Uterus (tissue), 4 donors: ENCODE data around the gene ADAMTS2. TPM values are rescaled to one million over a fixed set of nuclear protein-coding genes. Genes with fewer than 3 reads are reported as not detected.

Experiments
- DNase-seq, 2 donors: peaks; one replicate each; pipeline ENCODE4 v3.0.0-alpha.2; 2019 to 2020
- H3K27ac ChIP-seq, 2 donors: fragments of 200-600 bp; sonication (generic); 1 replicate in 1 of 2; 2 replicates in 1 of 2; pipeline ENCODE4 v1.5.1; 2016 to 2018
- H3K27me3 ChIP-seq, 2 donors: fragments of 200-600 bp; sonication (generic); one replicate each; pipeline ENCODE4 v1.5.1; 2018 to 2019; ENCODE audit warnings: control low read depth in 1 of 2
- H3K36me3 ChIP-seq, 2 donors: fragments of 200-600 bp; sonication (generic); one replicate each; pipeline ENCODE4 v1.5.1; 2019; ENCODE audit warnings: control low read depth in 1 of 2
- H3K4me1 ChIP-seq, 2 donors: fragments of 200-600 bp; sonication (generic); one replicate each; pipeline ENCODE4 v1.5.1; 2018 to 2019; ENCODE audit warnings: control low read depth in 1 of 2
- H3K4me3 ChIP-seq, 2 donors: fragments of 200-600 bp; sonication (generic); 1 replicate in 1 of 2; 2 replicates in 1 of 2; pipeline ENCODE4 v1.5.1; 2018 to 2019; ENCODE audit warnings: mild to moderate bottlenecking in 1 of 2
- H3K9me3 ChIP-seq, 2 donors: fragments of 200-600 bp; sonication (generic); one replicate each; pipeline ENCODE4 v1.5.1; 2019; ENCODE audit warnings: control low read depth in 1 of 2
- CTCF ChIP-seq, 4 experiments: fragments of 200-600 bp in 2 of 4; fragments of 450-650 bp in 2 of 4; sonication (generic) in 2 of 4; IDR thresholded peaks; one replicate each; pipeline ENCODE4 v1.5.1; 2016 to 2019; ENCODE audit warnings: antibody characterized with exemption in 4 of 4, mild to moderate bottlenecking in 2 of 4, moderate library complexity in 1 of 4
- POLR2A ChIP-seq, 2 donors: fragments of 450-650 bp; IDR thresholded peaks; one replicate each; pipeline ENCODE4 v1.6.1; 2016; ENCODE audit warnings: antibody characterized with exemption in 2 of 2, mild to moderate bottlenecking in 1 of 2, moderate library complexity in 1 of 2
- intact Hi-C: fragments of 100-400 bp; cut with DNase I; formaldehyde crosslinking; loops from one replicate; pipeline ENCODE4 v1.15.1; 2023; ENCODE audit warnings: low total_unique reads
- total RNA-seq, 4 donors: library from RNA; depleted of rRNA in 3 of 4; stranded (reverse); fragments of >200 nt in 3 of 4; gene quantifications; one replicate each; pipeline versions ENCODE4 v1.1.0 to v1.2.4, GENCODE V29; 2014 to 2023
- donor health status: DM: yes; HTN: yes; CAD: no.

Gene ADAMTS2
- total RNA-seq, 4 donors from 2014 or later: 4.1 to 97.1 (median 40.3) TPM

GRCh38 chr5:179315356-179315890 is 29.8 kb downstream of the ADAMTS2 start:
- Histone ChIP-seq H3K36me3 (no peaks in the 10 kb centered on the region), H3K27ac (peak overlapping the region; percentile 79 to 84), H3K27me3 (no peaks in the 10 kb centered on the region), H3K4me3 (no peak overlapping the region), H3K4me1 (peaks cover 0 to 9% of the 10 kb centered on the region in 2 donors), H3K9me3 (no peaks in the 10 kb centered on the region)
- intact Hi-C loops: no loop called here
- no peak for DNase-seq
- TF ChIP-seq POLR2A (IDR thresholded peaks at IDR 0.05) (no peak), CTCF (IDR thresholded peaks at IDR 0.05) (no peak)

GRCh38 chr5:179314606-179315355 is 30.5 kb downstream of the ADAMTS2 start:
- TF ChIP-seq POLR2A (IDR thresholded peaks at IDR 0.05): no peak
- no peak for TF ChIP-seq CTCF (IDR thresholded peaks at IDR 0.05)
- Histone ChIP-seq H3K36me3 (no peaks in the 10 kb centered on the region), H3K27ac (peak overlapping the region; percentile 79 to 84), H3K4me1 (peaks cover 0 to 9% of the 10 kb centered on the region in 2 donors), H3K27me3 (no peaks in the 10 kb centered on the region), H3K4me3 (no peak overlapping the region), H3K9me3 (no peaks in the 10 kb centered on the region)
- DNase-seq: peak in 1 of 2 donors; percentile 71
- intact Hi-C loops: no loop called here

GRCh38 chr5:179313849-179314521 is 31.3 kb downstream of the ADAMTS2 start:
- DNase-seq: peak; percentile 90 to 96
- peak in 1 of 2 donors; percentile 42 for TF ChIP-seq POLR2A (IDR thresholded peaks at IDR 0.05)
- no peak for TF ChIP-seq CTCF (IDR thresholded peaks at IDR 0.05)
- Histone ChIP-seq H3K27ac (peak overlapping the region; percentile 79 to 84), H3K4me1 (peaks cover 0 to 9% of the 10 kb centered on the region in 2 donors), H3K27me3 (no peaks in the 10 kb centered on the region), H3K9me3 (no peaks in the 10 kb centered on the region), H3K4me3 (no peak overlapping the region), H3K36me3 (no peaks in the 10 kb centered on the region)
- intact Hi-C loops: no loop called here

GRCh38 chr5:179312557-179313235 is 32.6 kb downstream of the ADAMTS2 start:
- Histone ChIP-seq H3K27me3 (no peaks in the 10 kb centered on the region), H3K9me3 (no peaks in the 10 kb centered on the region), H3K36me3 (no peaks in the 10 kb centered on the region), H3K27ac (no peak overlapping the region), H3K4me1 (peaks cover 0 to 9% of the 10 kb centered on the region in 2 donors), H3K4me3 (no peak overlapping the region)
- TF ChIP-seq CTCF (IDR thresholded peaks at IDR 0.05) (no peak), POLR2A (IDR thresholded peaks at IDR 0.05) (no peak)
- DNase-seq: peak in 1 of 2 donors; percentile 16
- intact Hi-C loops: no loop called here
